HG03354 (cell line): ENCODE data around the gene NRXN3.
"Not testable (repeated sequence)": the region's sequence is repeated elsewhere in the genome, so short reads cannot be mapped to it uniquely, and the experiment has no call there.

Experiments
- ATAC-seq: cut with Tn5 transposase; IDR thresholded peaks from one replicate; pipeline ENCODE4 v1.9.1; 2021; ENCODE audit warnings: mild to moderate bottlenecking; ENCODE audit not compliant: unreplicated experiment, poor library complexity, severe bottlenecking

NRXN3 gene

GRCh38 chr14:79056879-79057278 is 886.7 kb downstream of the NRXN3 start:
- no peak for ATAC-seq

- no peak for ATAC-seq
Observed at GRCh38 chr14:79057333-79057732, 887.2 kb downstream of the NRXN3 start.

- ATAC-seq: no peak
Observed at GRCh38 chr14:79062226-79062625, 892.1 kb downstream of the NRXN3 start.

- ATAC-seq: no peak
Observed at GRCh38 chr14:79064214-79064613, 894.0 kb downstream of the NRXN3 start.

- ATAC-seq: no peak
Observed at GRCh38 chr14:79074510-79074909, 904.3 kb downstream of the NRXN3 start.

GRCh38 chr14:79076428-79076827 is 906.3 kb downstream of the NRXN3 start:
- ATAC-seq: no peak

- no peak for ATAC-seq
Observed at GRCh38 chr14:79077096-79077495, 906.9 kb downstream of the NRXN3 start.

GRCh38 chr14:79080040-79080439 is 909.9 kb downstream of the NRXN3 start:
- ATAC-seq: no peak

GRCh38 chr14:79082883-79083282 is 912.7 kb downstream of the NRXN3 start:
- no peak for ATAC-seq

GRCh38 chr14:79083356-79083755 is 913.2 kb downstream of the NRXN3 start:
- no peak for ATAC-seq

- no peak for ATAC-seq
Observed at GRCh38 chr14:79084861-79085260, 914.7 kb downstream of the NRXN3 start.

GRCh38 chr14:79089576-79089975 is 919.4 kb downstream of the NRXN3 start:
- ATAC-seq: no peak

- no peak for ATAC-seq
Observed at GRCh38 chr14:79090641-79091180, 920.5 kb downstream of the NRXN3 start.

GRCh38 chr14:79091381-79091963 is 921.3 kb downstream of the NRXN3 start:
- no peak for ATAC-seq

GRCh38 chr14:79093531-79093930 is 923.4 kb downstream of the NRXN3 start:
- ATAC-seq: no peak

- no peak for ATAC-seq
Observed at GRCh38 chr14:79094951-79095350, 924.8 kb downstream of the NRXN3 start.

- no peak for ATAC-seq
Observed at GRCh38 chr14:79096811-79097210, 926.6 kb downstream of the NRXN3 start.

GRCh38 chr14:79098324-79098723 is 928.2 kb downstream of the NRXN3 start:
- no peak for ATAC-seq

GRCh38 chr14:79100578-79100977 is 930.4 kb downstream of the NRXN3 start:
- ATAC-seq: no peak

- no peak for ATAC-seq
Observed at GRCh38 chr14:79101388-79101787, 931.2 kb downstream of the NRXN3 start.

GRCh38 chr14:79103764-79104163 is 933.6 kb downstream of the NRXN3 start:
- ATAC-seq: no peak

- not testable (repeated sequence) for ATAC-seq
Observed at GRCh38 chr14:79110564-79110963, 940.4 kb downstream of the NRXN3 start.
